ENCODE measurements around the gene GRPEL1.

GRCh38 chr4:7063362-7063761 is 4.5 kb downstream of the GRPEL1 start:
- TF ChIP-seq, protein P1, sequence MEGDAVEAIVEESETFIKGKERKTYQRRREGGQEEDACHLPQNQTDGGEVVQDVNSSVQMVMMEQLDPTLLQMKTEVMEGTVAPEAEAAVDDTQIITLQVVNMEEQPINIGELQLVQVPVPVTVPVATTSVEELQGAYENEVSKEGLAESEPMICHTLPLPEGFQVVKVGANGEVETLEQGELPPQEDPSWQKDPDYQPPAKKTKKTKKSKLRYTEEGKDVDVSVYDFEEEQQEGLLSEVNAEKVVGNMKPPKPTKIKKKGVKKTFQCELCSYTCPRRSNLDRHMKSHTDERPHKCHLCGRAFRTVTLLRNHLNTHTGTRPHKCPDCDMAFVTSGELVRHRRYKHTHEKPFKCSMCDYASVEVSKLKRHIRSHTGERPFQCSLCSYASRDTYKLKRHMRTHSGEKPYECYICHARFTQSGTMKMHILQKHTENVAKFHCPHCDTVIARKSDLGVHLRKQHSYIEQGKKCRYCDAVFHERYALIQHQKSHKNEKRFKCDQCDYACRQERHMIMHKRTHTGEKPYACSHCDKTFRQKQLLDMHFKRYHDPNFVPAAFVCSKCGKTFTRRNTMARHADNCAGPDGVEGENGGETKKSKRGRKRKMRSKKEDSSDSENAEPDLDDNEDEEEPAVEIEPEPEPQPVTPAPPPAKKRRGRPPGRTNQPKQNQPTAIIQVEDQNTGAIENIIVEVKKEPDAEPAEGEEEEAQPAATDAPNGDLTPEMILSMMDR (IDR thresholded peaks at IDR 0.05 in 2 of 3, conservative IDR thresholded peaks at IDR 0.05 in 1 of 3; ENCODE audit: borderline replicate concordance in 1 of 3, insufficient read depth in 1 of 3, low read depth in 2 of 3, low read length in 2 of 3): no peak
- no peak for TF ChIP-seq EZH2 (IDR thresholded peaks at IDR 0.05)
- TF ChIP-seq CEBPB (IDR thresholded peaks at IDR 0.05; ENCODE audit: low read depth): no peak
- TF ChIP-seq SIN3A (IDR thresholded peaks at IDR 0.05; ENCODE audit: low read depth): no peak

Data from HCT116 (cell line).